Parathyroid adenoma (tissue), 2 donors: ENCODE measurements around the gene OSBPL3.

Experiments used
- H2AFZ ChIP-seq: fragments of 300-600 bp; sonication (generic); one replicate; pipeline ENCODE4 v1.7.0; 2017; ENCODE audit warnings: antibody characterized with exemption, mild to moderate bottlenecking
- H3K27ac ChIP-seq: fragments of 300-600 bp; sonication (generic); one replicate; pipeline ENCODE4 v1.7.0; 2017
- H3K27me3 ChIP-seq: fragments of 300-600 bp; sonication (generic); one replicate; pipeline ENCODE4 v1.7.0; 2017; ENCODE audit warnings: low read length; ENCODE audit not compliant: control insufficient read depth, insufficient read depth
- H3K36me3 ChIP-seq: fragments of 300-600 bp; sonication (generic); one replicate; pipeline ENCODE4 v1.7.0; 2017; ENCODE audit warnings: low read length; ENCODE audit not compliant: control insufficient read depth, insufficient read depth
- H3K4me1 ChIP-seq: fragments of 300-600 bp; sonication (generic); one replicate; pipeline ENCODE4 v1.7.0; 2017; ENCODE audit warnings: control low read depth
- H3K4me2 ChIP-seq: fragments of 300-600 bp; sonication (generic); one replicate; pipeline ENCODE4 v1.7.0; 2017; ENCODE audit warnings: low read length
- H3K4me3 ChIP-seq: fragments of 300-600 bp; sonication (generic); one replicate; pipeline ENCODE4 v1.7.0; 2017; ENCODE audit warnings: low read depth, low read length
- H3K79me2 ChIP-seq: fragments of 300-600 bp; sonication (generic); one replicate; pipeline ENCODE4 v1.7.0; 2017; ENCODE audit warnings: control low read depth
- H3K9ac ChIP-seq: fragments of 300-600 bp; sonication (generic); one replicate; pipeline ENCODE4 v1.7.0; 2017; ENCODE audit warnings: mild to moderate bottlenecking
- H3K9me3 ChIP-seq: fragments of 300-600 bp; sonication (generic); one replicate; pipeline ENCODE4 v1.7.0; 2017; ENCODE audit warnings: low read length; ENCODE audit not compliant: control insufficient read depth
- CTCF ChIP-seq: fragments of 300-600 bp; sonication (generic); IDR thresholded peaks from one replicate; pipeline ENCODE4 v1.7.0; 2017; ENCODE audit warnings: antibody characterized with exemption, mild to moderate bottlenecking
- donor health status: primary hyperparathyroidism.

The OSBPL3 gene

GRCh38 chr7:24769014-24769830 lies 210.8 kb downstream of the OSBPL3 start:
- Histone ChIP-seq H3K27ac (no peak overlapping the region), H3K27me3 (peaks cover 4% of the 10 kb centered on the region), H3K4me1 (no peaks in the 10 kb centered on the region), H3K79me2 (no peaks in the 10 kb centered on the region), H3K4me3 (no peak overlapping the region), H3K9ac (no peak overlapping the region), H3K4me2 (no peak overlapping the region), H3K36me3 (no peaks in the 10 kb centered on the region), H2AFZ (no peak overlapping the region), H3K9me3 (no peaks in the 10 kb centered on the region)
- no peak for TF ChIP-seq CTCF

- no peak for TF ChIP-seq CTCF
- H3K4me3 ChIP-seq: no peak overlapping the region
These were observed 212.0 kb downstream of the OSBPL3 start for GRCh38 chr7:24767878-24768569.

GRCh38 chr7:24764972-24765744 lies 214.8 kb downstream of the OSBPL3 start:
- no peaks in the 10 kb centered on the region for H3K79me2 ChIP-seq
- TF ChIP-seq CTCF: no peak
- no peaks in the 10 kb centered on the region for H3K4me1 ChIP-seq
- H3K9me3 ChIP-seq: no peaks in the 10 kb centered on the region
- no peak overlapping the region for H2AFZ ChIP-seq
- no peak overlapping the region for H3K27ac ChIP-seq
- no peaks in the 10 kb centered on the region for H3K27me3 ChIP-seq
- no peaks in the 10 kb centered on the region for H3K36me3 ChIP-seq
- no peak overlapping the region for H3K4me3 ChIP-seq
- no peak overlapping the region for H3K4me2 ChIP-seq
- no peak overlapping the region for H3K9ac ChIP-seq

More at GRCh38 chr7:24767878-24768569, 212.0 kb downstream of the OSBPL3 start:
- no peaks in the 10 kb centered on the region for H3K27me3 ChIP-seq
- no peak overlapping the region for H3K9ac ChIP-seq
- H3K4me1 ChIP-seq: no peaks in the 10 kb centered on the region
- H2AFZ ChIP-seq: no peak overlapping the region
- H3K9me3 ChIP-seq: no peaks in the 10 kb centered on the region
- no peak overlapping the region for H3K4me2 ChIP-seq
- no peaks in the 10 kb centered on the region for H3K79me2 ChIP-seq
- H3K36me3 ChIP-seq: no peaks in the 10 kb centered on the region
- no peak overlapping the region for H3K27ac ChIP-seq

GRCh38 chr7:24764011-24764410 lies 216.0 kb downstream of the OSBPL3 start:
- Histone ChIP-seq H3K9ac (no peak overlapping the region), H2AFZ (no peak overlapping the region), H3K36me3 (no peaks in the 10 kb centered on the region), H3K4me2 (no peak overlapping the region), H3K9me3 (no peaks in the 10 kb centered on the region), H3K4me1 (no peaks in the 10 kb centered on the region), H3K27me3 (no peaks in the 10 kb centered on the region), H3K27ac (no peak overlapping the region), H3K79me2 (no peaks in the 10 kb centered on the region), H3K4me3 (no peak overlapping the region)
- no peak for TF ChIP-seq CTCF
